GM10266 (cell line): ENCODE results near the gene ZNF23.
A peak's percentile ranks its signal among the peaks of the same experiment; 100 is the strongest.
"Not testable (repeated sequence)": the region's sequence is repeated elsewhere in the genome, so short reads cannot be mapped to it uniquely, and the experiment has no call there.

Source experiments
- DNase-seq: peaks from one replicate; pipeline ENCODE4 v3.0.0; 2012; ENCODE audit errors: extremely low spot score
- CTCF ChIP-seq: IDR thresholded peaks from 2 replicates; pipeline ENCODE4 v1.5.1; 2012; ENCODE audit warnings: mild to moderate bottlenecking, low read depth; ENCODE audit not compliant: control insufficient read depth, insufficient read depth; ENCODE audit errors: missing control alignments

ZNF23 gene

GRCh38 chr16:71461686-71462648, at the start of gene ZNF23:
ZNF23 (minus strand) TSS chr16:71462247; CDS start chr16:71456796, 5,451 bp downstream.
- DNase-seq, result peak; percentile 90
- peak; percentile 32 for TF ChIP-seq CTCF

- DNase-seq, result no peak
- TF ChIP-seq CTCF, result no peak
Observed at GRCh38 chr16:71507061-71507460, 45.0 kb upstream of the ZNF23 start.

DNA sequence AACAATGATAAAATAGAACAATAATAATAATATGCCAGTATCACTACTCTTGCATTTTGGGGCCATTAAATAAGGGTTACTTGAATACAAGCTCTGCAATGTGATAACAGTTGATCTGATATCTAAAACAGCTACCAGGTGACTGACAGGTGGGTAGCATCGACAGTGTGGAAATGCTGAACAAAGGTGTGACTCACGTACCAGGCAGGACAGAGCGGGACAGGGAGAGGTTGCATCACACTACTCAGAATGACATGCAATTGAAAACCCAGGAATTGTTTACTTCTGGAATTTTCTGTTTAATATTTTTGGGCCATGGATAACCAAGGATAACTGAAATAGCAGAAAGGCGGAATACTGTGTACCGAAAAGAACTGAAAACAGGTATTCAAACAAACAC, 42.9 kb upstream of the ZNF23 start:
- no peak for TF ChIP-seq CTCF
- no peak for DNase-seq

GRCh38 chr16:71504051-71504450, 42.0 kb upstream of the ZNF23 start:
- DNase-seq, result not testable (repeated sequence)

DNA sequence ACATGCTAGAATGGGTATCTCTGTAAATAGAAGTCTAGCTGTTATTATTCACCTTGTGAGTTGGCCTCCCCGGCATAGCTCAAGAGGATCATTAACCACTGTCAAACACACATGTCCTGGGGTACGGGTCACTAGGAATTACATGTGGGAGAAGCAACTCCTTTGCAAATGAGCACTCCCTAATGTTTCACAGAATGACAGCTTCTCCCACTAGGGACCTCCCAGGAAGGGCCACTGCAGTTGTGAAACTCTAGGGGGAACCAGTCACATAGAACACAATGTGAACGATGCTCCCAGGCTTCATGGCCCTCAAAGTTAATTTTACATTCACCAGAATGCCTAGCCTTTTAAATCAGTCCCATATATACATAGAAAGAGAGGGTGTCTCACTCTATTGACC, 39.5 kb upstream of the ZNF23 start:
- no peak for TF ChIP-seq CTCF
- no peak for DNase-seq

GRCh38 chr16:71500964-71501363, 38.9 kb upstream of the ZNF23 start:
- DNase-seq, result no peak
- TF ChIP-seq CTCF, result no peak

DNA sequence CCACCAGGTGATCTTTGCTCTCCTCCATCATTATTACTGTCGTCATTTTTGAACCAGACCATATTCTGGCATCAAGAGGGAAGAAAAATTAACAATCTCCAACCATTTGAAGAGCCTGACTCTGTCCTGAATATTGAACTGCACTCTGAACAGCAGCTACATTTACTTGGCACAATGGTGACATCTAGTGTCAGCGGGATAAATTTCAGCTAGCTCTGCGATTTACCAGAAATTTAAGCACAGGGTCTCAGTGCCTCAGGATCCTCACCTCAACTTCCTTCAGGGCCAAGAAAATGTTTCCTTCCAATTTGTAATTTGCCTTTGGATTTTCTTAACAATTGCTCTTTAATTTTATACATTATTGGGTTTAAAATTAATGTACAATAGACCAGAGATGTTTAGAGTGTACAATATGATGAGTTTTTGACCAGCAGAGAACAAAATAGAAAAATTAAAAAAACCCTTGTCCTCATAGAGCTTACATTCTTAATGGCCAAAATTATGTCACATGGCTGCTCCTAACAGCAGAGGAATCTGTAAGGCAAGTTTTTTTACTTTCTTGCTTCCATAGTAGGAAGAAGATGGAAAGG, 37.8 kb upstream of the ZNF23 start:
- TF ChIP-seq CTCF, result peak; percentile 86
- peak; percentile 61 for DNase-seq
